Subcutaneous adipose tissue (tissue), 4 donors: Measurements from ENCODE around the gene ZNF23. TPM values are rescaled to one million over a fixed set of nuclear protein-coding genes. Genes with fewer than 3 reads are reported as not detected.

Experiments used
- total RNA-seq, 4 donors: library from RNA; depleted of rRNA; stranded (reverse); fragments of >200 nt; gene quantifications; one replicate each; pipeline ENCODE4 v1.1.0, GENCODE V29; 2016
- TF ChIP-seq, protein P1 (sequence below): fragments of 450-650 bp; IDR thresholded peaks from one replicate; pipeline ENCODE4 v1.5.1; 2016; ENCODE audit warnings: low read depth, mild to moderate bottlenecking, control low read depth, antibody characterized with exemption, moderate library complexity

Gene ZNF23
- total RNA-seq, 4 donors from 2014 or later, result 8.5 to 19.0 (median 13.5) TPM

- TF ChIP-seq, protein P1, sequence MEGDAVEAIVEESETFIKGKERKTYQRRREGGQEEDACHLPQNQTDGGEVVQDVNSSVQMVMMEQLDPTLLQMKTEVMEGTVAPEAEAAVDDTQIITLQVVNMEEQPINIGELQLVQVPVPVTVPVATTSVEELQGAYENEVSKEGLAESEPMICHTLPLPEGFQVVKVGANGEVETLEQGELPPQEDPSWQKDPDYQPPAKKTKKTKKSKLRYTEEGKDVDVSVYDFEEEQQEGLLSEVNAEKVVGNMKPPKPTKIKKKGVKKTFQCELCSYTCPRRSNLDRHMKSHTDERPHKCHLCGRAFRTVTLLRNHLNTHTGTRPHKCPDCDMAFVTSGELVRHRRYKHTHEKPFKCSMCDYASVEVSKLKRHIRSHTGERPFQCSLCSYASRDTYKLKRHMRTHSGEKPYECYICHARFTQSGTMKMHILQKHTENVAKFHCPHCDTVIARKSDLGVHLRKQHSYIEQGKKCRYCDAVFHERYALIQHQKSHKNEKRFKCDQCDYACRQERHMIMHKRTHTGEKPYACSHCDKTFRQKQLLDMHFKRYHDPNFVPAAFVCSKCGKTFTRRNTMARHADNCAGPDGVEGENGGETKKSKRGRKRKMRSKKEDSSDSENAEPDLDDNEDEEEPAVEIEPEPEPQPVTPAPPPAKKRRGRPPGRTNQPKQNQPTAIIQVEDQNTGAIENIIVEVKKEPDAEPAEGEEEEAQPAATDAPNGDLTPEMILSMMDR, result no peak
Observed at GRCh38 chr16:71467810-71468209, 5.8 kb upstream of the ZNF23 start.

GRCh38 chr16:71464231-71464630, 2.2 kb upstream of the ZNF23 start:
- TF ChIP-seq, protein P1, result no peak

DNA sequence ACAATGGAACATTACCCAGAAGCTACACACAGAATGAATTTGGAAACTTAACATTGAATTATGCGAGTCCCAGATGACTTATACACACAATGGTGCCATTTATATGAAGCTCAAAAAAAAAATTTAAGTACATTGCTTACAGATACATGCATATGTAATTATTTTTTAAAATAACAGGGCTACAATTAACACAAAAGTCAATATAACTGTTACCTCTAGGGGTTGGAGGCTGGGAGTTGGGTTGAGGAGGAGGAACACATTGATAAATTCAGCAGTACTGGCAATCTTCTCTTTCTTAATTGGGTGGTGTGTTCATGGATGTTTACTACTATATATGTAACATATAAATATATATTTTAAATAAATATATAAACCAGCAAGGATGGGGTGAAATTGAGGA, 1.1 kb downstream of the ZNF23 start:
- TF ChIP-seq, protein P1, result no peak

DNA sequence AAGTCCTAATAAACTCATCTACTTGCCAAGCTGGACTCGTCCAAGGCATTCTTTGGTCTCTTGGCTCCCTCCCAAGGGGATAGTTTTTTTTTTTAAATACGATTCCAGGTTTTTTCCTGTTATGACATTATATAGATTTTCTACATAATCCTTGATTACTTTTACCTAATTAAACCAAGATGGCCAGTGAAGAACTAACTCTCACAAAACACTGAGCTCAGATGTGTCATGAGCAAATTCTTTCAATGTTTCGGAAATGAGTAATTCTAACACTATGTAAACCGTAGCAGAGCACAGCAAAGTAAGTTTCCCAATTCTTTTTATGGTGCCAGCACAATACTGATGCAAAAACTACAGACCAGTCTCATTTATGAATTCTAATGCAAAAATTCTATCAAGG, 1.8 kb downstream of the ZNF23 start:
- TF ChIP-seq, protein P1, result no peak

DNA sequence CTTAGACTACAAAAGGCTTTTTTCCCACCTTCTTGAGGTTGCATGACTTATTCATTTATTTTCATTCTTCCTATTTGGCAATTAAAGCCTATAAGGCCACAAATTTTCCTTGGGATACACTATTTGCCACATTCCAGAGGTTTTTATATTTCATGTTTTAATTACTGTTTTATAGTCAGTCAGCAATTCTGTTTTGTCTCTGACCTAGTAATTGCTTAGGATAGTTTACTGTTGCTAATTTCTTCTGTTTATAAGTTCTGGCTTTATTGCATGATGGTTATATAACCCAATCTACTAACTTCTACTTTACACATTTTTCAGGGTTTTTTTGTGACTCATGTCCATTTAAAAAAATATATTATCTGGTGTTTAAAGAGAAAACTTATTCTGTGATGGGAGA, 2.5 kb downstream of the ZNF23 start:
- TF ChIP-seq, protein P1, result no peak

GRCh38 chr16:71456801-71457200, 5.2 kb downstream of the ZNF23 start:
- TF ChIP-seq, protein P1, result no peak

GRCh38 chr16:71453036-71453435, 9.0 kb downstream of the ZNF23 start:
- TF ChIP-seq, protein P1, result no peak
